ENCODE data around the gene IKZF1.
A peak's percentile ranks its signal among the peaks of the same experiment; 100 is the strongest.

Gene IKZF1

DNA sequence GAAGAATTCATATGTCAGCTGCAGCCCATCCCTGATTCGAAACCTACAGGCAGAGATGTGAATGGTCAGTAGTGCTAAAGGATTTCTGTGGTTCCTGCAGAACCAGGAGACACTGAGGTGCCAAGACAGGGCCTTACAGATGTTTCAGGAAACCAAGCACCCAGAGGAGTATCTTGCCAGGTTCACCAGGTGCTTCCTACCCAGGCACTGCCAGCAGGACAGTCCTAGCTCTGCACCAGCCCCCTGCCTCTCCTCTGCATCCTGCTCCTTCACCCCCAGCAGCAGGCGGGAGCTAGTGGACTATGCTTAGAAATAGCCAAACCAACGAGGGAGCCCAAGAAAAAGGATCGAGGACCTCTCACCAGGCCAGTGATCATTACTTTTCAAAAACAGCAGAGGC lies 4.2 kb upstream of the IKZF1 start:
- TF ChIP-seq, protein P1, sequence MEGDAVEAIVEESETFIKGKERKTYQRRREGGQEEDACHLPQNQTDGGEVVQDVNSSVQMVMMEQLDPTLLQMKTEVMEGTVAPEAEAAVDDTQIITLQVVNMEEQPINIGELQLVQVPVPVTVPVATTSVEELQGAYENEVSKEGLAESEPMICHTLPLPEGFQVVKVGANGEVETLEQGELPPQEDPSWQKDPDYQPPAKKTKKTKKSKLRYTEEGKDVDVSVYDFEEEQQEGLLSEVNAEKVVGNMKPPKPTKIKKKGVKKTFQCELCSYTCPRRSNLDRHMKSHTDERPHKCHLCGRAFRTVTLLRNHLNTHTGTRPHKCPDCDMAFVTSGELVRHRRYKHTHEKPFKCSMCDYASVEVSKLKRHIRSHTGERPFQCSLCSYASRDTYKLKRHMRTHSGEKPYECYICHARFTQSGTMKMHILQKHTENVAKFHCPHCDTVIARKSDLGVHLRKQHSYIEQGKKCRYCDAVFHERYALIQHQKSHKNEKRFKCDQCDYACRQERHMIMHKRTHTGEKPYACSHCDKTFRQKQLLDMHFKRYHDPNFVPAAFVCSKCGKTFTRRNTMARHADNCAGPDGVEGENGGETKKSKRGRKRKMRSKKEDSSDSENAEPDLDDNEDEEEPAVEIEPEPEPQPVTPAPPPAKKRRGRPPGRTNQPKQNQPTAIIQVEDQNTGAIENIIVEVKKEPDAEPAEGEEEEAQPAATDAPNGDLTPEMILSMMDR (IDR thresholded peaks at IDR 0.05; ENCODE audit: borderline replicate concordance, extremely low read depth, low read length, poor library complexity, severe bottlenecking) = no peak
- no peak for TF ChIP-seq EZH2 (IDR thresholded peaks at IDR 0.05; ENCODE audit: borderline replicate concordance, low read depth, low read length, severe bottlenecking)
- Histone ChIP-seq H2AFZ (ENCODE audit: low read depth, low read length) (no peak overlapping the region), H3K4me1 (ENCODE audit: insufficient read depth, low read length) (peaks cover 21% of the 10 kb centered on the region), H3K9ac (ENCODE audit: low read depth, low read length) (no peak overlapping the region), H3K4me2 (ENCODE audit: insufficient read depth, low read length) (no peak overlapping the region), H3K4me3 (ENCODE audit: low read depth in 1 of 2, low read length in 2 of 2) (no peak overlapping the region), H3K36me3 (ENCODE audit: insufficient read depth, low read length) (no peaks in the 10 kb centered on the region), H3K79me2 (ENCODE audit: insufficient read depth, low read length) (peaks cover 14% of the 10 kb centered on the region), H4K20me1 (ENCODE audit: insufficient read depth, low read length) (no peaks in the 10 kb centered on the region), H3K27me3 (ENCODE audit: insufficient read depth, low read length, poor library complexity) (no peaks in the 10 kb centered on the region), H3K9me3 (ENCODE audit: insufficient read depth, low read length, severe bottlenecking) (no peaks in the 10 kb centered on the region), H3K27ac (ENCODE audit: low read length) (no peak overlapping the region)
- no peak for DNase-seq
- ATAC-seq (ENCODE audit: insufficient read depth, low read depth) = no peak

GRCh38 chr7:50302486-50303334 lies 1.8 kb upstream of the IKZF1 start:
- H3K9me3 ChIP-seq (ENCODE audit: insufficient read depth, low read length, severe bottlenecking) = no peaks in the 10 kb centered on the region
- H4K20me1 ChIP-seq (ENCODE audit: insufficient read depth, low read length) = no peaks in the 10 kb centered on the region
- H3K79me2 ChIP-seq (ENCODE audit: insufficient read depth, low read length) = peaks cover 37% of the 10 kb centered on the region
- no peak for TF ChIP-seq EZH2 (IDR thresholded peaks at IDR 0.05; ENCODE audit: borderline replicate concordance, low read depth, low read length, severe bottlenecking)
- TF ChIP-seq, protein P1 (IDR thresholded peaks at IDR 0.05; ENCODE audit: borderline replicate concordance, extremely low read depth, low read length, poor library complexity, severe bottlenecking) = no peak
- no peak for DNase-seq
- peaks cover 4% of the 10 kb centered on the region for H3K36me3 ChIP-seq (ENCODE audit: insufficient read depth, low read length)
- no peak overlapping the region for H3K4me3 ChIP-seq (ENCODE audit: low read depth in 1 of 2, low read length in 2 of 2)
- peaks cover 31% of the 10 kb centered on the region for H3K4me1 ChIP-seq (ENCODE audit: insufficient read depth, low read length)
- 0 out of 2 replicates have a peak overlapping the region, but pooled peaks have one; percentile 68 for H3K4me2 ChIP-seq (ENCODE audit: insufficient read depth, low read length)
- H3K9ac ChIP-seq (ENCODE audit: low read depth, low read length) = no peak overlapping the region; the same call in 1 of the 2 replicates
- H3K27me3 ChIP-seq (ENCODE audit: insufficient read depth, low read length, poor library complexity) = no peaks in the 10 kb centered on the region
- no peak overlapping the region for H3K27ac ChIP-seq (ENCODE audit: low read length)
- no peak overlapping the region for H2AFZ ChIP-seq (ENCODE audit: low read depth, low read length)
- ATAC-seq (ENCODE audit: insufficient read depth, low read depth) = no peak

DNA sequence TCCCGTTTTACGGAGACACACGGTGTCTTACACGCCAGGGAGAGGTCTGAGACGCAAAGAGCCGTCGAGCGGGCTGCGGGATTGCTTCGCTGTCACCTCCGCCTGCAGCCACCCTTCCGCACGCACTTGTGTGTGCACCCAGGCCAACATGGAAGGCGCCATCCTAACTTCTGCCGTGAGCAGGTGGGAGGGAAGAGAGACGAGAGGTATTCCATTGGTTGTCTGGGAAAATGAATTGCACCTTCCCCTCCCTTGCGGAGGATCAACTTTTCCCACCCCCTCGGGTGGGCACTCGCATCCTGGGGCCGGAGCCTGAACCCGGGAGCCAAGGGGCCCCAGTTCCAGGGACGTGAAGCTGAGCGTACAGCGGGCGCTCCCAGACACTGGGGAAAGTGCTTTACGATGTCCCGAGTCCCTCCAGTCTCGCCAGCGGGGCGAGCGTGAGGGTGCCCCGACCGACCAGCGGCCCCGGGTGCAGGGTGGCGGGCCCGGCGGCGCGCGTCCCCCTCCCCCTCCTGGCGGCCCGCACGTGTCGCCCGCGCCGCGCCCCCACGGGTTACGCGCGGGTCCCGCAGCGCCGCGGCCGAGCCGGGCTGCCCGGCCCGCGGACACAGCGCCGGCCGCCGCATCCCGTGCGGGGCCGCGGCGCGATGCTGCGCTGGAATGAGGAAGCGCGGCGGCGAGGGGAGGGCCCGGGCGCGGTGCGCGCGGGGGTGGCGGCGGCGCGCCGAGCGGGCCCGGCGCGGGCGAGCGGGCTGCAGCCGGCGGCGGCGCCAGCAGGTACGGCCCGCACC lies 984 bp upstream of the IKZF1 start:
- H3K9ac ChIP-seq (ENCODE audit: low read depth, low read length) = peak overlapping the region; percentile 64
- peaks cover 10% of the 10 kb centered on the region for H3K36me3 ChIP-seq (ENCODE audit: insufficient read depth, low read length)
- no peaks in the 10 kb centered on the region for H3K9me3 ChIP-seq (ENCODE audit: insufficient read depth, low read length, severe bottlenecking)
- H3K4me2 ChIP-seq (ENCODE audit: insufficient read depth, low read length) = peak overlapping the region; percentile 68
- TF ChIP-seq, protein P1 (IDR thresholded peaks at IDR 0.05; ENCODE audit: borderline replicate concordance, extremely low read depth, low read length, poor library complexity, severe bottlenecking) = no peak
- no peak for TF ChIP-seq EZH2 (IDR thresholded peaks at IDR 0.05; ENCODE audit: borderline replicate concordance, low read depth, low read length, severe bottlenecking)
- DNase-seq (no peak), ATAC-seq (ENCODE audit: insufficient read depth, low read depth) (peak; percentile 0; the same call in 1 of the 3 replicates)
- no peaks in the 10 kb centered on the region for H3K27me3 ChIP-seq (ENCODE audit: insufficient read depth, low read length, poor library complexity)
- H2AFZ ChIP-seq (ENCODE audit: low read depth, low read length) = peak overlapping the region; percentile 67
- H4K20me1 ChIP-seq (ENCODE audit: insufficient read depth, low read length) = no peaks in the 10 kb centered on the region
- peaks cover 46% of the 10 kb centered on the region for H3K79me2 ChIP-seq (ENCODE audit: insufficient read depth, low read length)
- H3K4me1 ChIP-seq (ENCODE audit: insufficient read depth, low read length) = peaks cover 39% of the 10 kb centered on the region
- peak overlapping the region; percentile 53 to 60; a peak in 3 of 4 replicates for H3K4me3 ChIP-seq (ENCODE audit: low read depth in 1 of 2, low read length in 2 of 2)
- no peak overlapping the region; the same call in 1 of the 2 replicates for H3K27ac ChIP-seq (ENCODE audit: low read length)

Data from DND-41 (cell line).